NOMO-1 treated with DMSO at 0.1 percent for 48 hours (cell line): ENCODE data around the gene USP11.
"Not testable (repeated sequence)": the region's sequence is repeated elsewhere in the genome, so short reads cannot be mapped to it uniquely, and the experiment has no call there.

Source experiments
- DNase-seq: peaks from one replicate; lab custom pipeline; 2025; ENCODE audit not compliant: unreplicated experiment; lab: John Stamatoyannopoulos, UW

USP11 gene

DNA sequence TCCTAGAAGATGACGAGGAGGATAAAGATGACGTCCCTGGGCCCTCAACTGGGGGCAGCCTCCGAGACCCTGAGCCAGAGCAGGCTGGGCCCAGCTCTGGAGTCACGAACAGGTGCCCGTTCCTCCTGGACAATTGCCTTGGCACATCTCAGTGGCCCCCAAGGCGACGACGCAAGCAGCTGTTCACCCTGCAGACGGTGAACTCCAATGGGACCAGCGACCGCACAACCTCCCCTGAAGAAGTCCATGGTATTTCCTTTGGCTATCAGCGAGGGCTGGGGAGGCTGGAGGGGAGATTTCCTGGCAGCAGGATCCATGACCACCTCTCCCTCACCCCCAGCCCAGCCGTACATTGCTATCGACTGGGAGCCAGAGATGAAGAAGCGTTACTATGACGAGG lies 11.9 kb downstream of the USP11 start:
- DNase-seq: no peak

DNA sequence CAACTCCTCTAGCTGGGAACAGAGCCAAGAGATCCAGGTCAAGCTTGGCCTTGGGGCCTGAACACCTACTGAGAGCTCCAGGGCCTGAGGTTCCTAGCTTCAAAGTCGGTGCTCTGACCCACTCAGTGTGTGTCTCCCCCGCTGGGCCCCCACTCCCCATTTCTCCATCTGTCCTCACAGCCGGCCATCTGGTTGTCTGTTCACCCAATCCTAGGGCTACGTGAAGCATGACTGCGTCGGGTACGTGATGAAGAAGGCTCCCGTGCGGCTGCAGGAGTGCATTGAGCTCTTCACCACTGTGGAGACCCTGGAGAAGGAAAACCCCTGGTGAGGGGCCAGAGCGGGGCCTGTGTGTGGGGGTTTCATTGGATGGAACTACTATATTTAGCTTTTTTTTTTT lies 12.3 kb downstream of the USP11 start:
- DNase-seq: no peak

DNA sequence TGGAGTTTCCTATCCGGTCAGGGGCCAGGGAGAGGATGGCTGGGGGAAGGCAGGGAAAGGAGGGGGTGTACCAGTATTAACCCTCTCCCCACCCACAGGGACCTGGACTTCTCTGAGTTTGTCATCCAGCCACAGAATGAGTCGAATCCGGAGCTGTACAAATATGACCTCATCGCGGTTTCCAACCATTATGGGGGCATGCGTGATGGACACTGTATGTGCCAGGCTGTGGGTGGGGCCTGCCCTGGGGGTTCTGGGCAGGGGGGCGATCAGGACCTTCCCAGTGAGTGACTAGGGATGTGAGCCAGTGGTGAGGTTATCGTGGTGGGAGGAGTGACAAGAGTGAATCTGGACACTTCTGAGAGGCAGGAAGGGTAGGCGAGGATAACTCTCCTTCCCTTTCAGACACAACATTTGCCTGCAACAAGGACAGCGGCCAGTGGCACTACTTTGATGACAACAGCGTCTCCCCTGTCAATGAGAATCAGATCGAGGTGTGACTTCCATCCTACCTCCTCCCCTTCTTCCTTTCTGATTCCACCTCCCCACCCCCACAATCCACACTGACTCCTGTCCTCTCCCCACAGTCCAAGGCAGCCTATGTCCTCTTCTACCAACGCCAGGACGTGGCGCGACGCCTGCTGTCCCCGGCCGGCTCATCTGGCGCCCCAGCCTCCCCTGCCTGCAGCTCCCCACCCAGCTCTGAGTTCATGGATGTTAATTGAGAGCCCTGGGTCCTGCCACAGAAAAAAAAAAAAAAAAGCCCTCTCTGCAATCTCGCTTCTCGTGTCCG lies 14.6 kb downstream of the USP11 start:
- no peak for DNase-seq

DNA sequence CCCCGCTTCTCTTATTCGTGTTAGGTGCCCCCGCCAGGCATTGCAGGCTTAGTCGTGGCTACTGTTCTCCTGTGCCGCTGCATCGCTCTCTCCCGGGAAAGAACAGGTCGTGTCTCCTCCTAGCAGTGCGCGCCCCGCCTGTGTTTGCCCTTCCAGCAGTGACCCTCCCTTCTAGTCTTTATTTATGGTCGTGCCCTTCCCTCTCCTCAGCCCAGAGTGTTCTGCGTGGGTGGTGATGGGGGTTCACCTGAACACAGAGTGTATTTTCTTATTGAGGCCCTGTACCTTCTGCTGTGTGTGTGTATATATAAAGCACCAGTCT lies 15.2 kb downstream of the USP11 start:
- no peak for DNase-seq

DNA sequence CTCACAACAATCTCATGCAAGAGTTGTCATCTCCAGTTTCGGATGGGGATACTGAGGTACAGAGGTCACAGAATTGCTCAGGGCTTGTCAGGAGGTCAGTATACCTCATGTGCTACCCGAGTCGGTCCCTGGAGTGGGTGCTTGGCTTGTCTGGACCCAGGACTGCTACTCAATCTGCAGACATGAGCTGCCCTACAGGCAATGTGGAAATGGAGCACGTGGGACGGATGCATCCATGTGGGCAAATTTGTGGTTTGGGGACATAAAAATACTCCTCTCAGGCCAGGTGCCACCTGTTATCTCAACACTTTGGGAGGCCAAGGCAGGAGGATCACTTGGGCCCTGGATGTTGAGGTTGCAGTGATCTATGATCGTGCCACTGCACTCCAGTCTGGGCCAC lies 15.8 kb downstream of the USP11 start:
- no peak for DNase-seq

DNA sequence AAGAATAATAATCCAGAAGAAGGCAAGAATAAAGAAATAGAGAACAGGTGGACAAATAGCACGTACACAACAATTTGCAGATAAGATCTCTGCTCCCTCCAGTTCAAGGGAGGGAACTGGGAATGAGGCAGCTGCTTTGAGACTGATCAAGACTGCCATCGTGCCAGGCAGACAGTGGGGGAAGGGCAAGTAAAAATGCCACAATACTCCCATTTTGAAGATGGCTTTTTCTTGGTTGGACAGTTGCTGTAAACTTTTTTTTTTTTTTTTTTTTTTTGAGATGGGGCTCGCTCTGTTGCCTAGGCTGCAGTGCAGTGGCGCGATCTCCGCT lies 17.2 kb downstream of the USP11 start:
- no peak for DNase-seq

DNA sequence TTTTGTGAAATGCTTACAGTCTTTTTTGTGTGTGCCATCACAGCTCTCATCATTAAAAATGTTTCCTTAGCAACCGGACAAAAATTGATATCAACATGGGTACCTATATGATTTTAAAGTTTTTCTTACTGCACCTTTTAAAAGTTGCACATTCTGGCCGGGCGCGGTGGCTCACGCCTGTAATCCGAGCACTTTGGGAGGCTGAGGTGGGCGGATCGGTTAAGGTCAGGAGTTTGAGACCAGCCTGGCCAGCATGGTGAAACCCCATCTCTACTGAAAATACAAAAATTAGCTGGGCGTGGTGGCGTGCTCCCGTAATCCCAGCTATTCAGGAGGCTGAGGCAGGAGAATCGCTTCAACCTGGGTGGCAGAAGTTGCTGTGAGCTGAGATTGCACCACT lies 24.8 kb downstream of the USP11 start:
- DNase-seq: not testable (repeated sequence)

DNA sequence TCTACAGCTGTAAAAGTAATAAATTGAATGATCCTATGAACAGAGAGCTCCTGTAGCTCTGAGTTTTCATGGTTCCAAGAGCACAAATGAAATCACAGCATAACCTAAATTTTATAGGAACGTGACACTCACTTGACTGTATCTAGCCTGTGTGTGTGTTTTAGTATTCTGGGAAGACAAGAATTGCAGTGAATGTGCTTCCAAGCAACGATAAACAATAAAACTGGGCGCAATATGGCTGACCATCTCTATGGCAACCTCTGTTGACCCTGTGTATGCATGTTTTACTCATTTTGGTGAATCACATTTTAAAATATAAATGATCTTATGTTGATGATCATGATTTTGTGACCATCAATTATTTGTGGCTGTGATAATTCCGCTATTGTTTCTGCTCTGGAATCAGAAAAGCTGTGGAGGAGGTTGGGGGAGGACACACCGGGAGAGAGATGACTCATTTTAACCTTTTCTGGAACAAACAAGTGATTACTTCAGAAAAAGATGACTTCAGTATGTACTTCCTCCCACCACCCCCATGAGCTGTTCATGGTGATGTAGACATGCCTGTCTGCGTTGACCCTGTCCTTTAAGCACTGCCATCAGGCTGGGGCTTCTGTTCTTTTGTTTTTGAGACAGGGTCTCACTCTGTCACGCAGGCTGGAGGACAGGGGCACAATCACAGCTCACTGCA lies 31.8 kb downstream of the USP11 start:
- peak; percentile 18 for DNase-seq

DNA sequence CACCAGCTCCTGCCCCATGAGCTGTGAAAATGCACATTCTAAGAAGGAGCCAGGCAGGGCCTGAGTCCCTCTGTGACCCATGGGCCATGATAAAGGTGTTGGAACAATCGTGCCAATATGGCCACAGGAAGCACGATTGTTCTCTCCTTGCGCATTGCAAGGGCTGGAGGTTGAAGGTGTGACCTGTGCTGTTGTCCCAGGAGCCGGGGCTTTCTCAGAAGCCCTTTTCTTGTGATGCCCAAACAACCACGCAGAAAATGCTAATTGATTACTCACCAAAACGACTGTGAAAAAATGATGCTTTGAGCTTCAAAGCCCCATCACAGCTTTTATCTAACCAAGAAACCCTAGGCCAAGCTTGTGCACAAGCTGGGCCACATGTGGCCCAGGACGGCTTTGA lies 33.8 kb downstream of the USP11 start:
- no peak for DNase-seq

DNA sequence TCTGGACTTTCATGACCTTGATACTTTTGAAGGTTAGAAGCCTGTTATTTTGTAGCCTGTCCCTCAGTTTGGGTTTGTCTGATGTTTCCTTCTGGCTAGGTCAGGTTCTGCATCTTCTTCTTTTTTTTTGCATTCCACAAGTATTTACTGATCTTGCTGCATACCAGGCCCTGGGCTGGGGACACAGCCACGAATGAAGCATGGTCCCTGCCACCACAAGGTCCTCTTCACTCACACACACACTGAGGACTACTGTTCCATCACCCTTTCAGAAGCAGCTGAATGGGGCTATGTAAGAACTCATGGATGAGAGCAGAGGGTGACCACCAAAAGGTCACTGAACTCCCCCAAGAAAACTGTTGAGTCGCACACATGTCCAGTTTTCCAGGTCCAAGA lies 39.2 kb downstream of the USP11 start:
- DNase-seq: no peak

DNA sequence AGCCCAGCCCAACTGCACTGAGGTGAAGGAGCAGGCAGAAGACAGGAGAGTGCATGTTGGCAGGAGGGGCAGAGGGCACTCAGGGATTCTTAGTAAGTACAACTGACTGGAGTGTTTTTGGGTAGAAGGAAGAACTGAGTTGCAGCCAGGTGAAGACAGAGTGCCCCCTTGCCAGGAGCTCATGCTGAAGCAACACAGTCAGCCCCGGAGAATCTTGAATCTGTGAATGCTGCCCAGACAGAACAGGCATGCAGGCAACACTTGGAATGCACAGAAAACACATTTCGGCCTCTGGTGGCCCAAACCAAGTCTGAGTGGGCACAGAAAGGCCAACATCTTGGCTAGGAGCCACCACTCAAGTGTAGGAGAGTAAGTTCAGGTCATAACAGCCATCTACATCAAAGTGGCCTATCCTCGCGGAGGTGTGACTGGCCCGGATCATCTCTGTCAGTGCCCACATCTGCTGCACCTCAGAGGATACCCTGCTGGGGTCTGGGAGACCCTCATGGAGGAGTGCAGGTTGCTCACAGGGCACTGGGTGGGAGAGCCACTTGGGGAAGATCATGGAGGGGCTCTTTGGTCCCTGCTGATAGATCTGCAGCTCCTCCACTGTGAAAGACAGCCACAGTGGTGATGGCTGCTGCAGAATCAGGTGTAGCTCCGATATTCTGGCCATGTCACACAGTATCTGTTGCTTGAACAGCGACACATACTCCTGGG lies 40.4 kb downstream of the USP11 start:
- no peak for DNase-seq

DNA sequence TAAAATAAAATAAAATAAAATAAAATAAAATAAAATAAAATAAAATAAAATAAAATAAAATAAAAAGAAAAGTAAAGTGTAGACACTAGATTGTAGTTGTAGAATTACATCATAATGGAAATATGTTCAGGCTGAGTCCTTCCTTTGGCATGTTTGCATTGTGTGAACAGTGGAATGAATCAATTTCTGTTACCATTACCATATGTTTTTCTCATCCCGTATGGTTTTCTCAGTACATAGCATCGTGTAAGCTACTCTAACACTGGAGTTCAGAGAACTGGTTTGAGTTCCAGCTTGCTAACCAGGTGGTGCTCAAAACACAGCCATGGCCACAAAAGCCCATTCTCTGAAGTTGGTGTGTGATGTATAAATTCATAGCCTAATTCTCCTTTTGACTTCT lies 45.9 kb downstream of the USP11 start:
- DNase-seq: no peak

DNA sequence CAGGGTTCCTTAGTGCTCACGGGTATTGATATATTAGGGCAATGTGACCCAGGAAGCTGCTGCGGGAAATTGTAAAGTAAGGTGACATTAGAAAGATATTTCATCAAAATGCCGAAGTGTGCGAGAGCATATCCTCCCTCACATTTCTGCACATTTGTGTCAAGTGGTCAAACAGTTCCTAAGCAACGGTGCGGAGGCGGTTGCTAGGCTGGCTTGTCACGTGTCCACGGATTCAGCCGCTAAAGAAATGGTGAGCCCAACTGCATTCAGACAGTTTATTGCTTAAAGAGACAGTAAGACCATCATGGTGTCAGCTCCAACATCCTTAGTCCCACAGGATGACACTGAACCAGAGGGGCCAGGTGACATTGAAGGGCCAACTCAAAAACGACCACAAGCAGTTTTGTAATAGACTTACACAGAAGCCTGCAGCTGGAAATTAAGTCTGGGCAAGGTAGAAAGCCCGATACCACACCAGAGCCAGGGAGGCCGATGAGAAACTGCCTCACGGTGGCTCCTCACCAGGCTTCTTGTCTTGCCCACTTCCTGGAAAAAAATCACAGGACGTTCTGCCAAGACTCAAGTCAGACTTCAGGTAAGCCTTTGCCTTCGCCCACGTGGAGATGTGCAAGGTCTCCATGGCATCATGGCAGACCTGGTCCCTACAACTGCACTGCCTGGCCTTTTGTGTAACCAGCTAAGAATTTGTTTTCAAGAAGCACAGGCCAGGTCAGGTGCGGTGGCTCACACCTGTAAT lies 50.4 kb downstream of the USP11 start:
- DNase-seq: no peak

DNA sequence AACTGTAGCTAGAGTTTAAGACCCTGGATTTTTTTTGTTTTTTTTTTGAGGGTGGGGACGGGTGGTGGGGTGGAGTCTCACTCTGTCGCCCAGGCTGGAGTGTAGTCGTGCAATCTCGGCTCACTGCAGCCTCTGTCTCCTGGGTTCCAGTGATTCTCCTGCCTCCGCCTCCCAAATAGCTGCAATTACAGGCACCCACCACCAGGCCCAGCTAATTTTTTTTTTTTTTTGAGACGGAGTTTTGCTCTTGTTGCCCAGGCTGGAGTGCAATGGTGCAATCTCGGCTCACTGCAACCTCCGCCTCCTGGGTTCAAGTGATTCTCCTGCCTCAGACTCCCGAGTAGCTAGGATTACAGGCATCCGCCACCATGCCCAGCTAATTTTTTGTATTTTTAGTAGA lies 51.8 kb downstream of the USP11 start:
- not testable (repeated sequence) for DNase-seq

DNA sequence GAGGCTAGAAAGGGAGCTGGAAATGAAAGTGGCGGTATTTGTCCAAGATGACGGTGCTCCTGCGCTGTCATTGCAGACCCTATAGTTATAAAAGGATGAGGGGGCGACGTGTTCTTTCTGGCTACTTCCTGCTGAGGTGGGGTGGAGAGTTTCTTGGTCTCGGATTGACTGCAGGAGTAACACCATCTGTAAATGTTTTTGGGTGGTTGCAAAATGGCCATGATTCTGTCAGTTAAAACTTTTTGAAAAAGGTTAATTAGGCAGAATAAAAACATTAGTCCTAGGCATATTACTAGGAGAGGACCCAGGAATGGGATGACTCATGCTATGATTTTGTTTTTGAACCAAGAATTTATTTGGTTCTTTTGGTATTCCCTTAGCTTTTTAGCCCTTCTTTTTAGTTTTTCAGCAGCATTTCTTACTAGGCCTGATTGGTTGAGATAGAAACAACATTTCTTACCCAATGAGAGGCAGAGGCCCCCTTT lies 53.1 kb downstream of the USP11 start:
- no peak for DNase-seq

DNA sequence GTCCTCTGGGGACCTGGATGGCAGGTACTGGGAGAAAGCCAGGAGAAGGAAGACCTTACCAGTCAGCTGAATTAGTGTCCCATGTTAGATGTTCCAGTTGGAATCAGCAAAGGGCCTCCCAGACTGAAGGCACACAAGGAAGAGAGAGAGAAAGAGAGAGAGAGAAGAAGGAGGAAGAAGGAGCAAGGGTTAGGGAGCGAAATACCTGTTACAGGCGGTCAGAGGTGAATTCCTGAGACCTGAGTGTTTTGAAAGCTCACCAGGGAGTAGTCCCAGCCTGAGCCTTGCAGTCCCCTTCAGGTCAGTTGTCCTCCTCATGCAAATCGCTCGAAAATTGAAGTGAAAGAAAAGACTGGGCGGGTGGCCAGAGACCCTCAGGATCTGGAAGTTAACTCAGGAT lies 60.3 kb downstream of the USP11 start:
- DNase-seq: no peak

DNA sequence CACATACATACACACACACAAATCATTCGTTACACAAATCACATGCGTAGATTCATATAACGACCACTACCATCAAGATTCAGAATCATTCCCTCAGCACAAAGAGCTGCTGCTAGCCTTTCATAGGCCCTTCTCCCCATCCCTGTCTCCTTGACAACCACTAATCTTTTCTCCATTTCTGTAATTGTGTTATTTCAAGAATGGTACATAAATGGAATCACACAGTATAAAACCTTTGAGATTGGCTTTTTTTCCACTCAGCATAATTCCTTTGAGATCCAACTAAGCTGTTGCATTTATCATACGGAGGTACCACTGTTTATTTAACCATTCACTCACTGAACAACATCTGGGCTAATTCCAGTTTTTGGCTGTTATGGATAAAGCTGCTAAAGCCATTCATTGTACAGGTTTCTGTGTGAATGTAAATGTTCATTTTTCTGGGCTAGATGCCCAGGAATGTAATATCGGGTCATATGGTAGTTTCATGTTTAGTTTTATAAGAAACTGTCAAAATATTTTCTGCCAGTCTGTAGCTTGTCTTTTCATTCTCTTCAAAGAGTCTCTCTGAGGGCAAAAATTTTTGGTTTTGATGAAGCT lies 64.1 kb downstream of the USP11 start:
- no peak for DNase-seq

DNA sequence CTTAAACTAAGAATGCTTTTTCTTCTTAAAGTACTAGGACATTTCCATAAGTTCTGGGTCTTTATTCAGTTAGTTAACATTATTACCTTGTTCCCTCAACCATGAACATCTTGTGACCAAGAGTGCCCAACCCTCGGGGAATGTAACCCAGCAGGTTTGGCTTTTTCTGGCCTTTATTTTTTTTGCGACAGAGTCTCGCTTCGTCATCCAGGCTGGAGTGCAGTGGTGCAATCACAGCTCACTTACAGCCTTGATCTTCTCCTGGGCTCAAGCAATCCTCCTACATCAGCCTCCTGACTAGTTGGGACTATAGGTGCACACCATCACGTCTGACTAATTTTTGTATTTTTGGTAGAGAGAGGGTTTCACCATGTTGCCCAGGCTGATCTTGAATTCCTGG lies 65.1 kb downstream of the USP11 start:
- no peak for DNase-seq
